T-helper 2 cell treated with Interferon-gamma antibody and Interleukin-4, amounts not matched to agents 5 μg/mL and 100 μg/mL, for 36 hours (primary cell): ENCODE measurements around the gene FDX1.

ENCODE experiments used
- DNase-seq: peaks from one replicate; pipeline ENCODE4 v3.0.0; 2021; ENCODE audit warnings: low spot score
- H3K27ac Mint-ChIP-seq: one replicate; pipeline ENCODE4 v1.8.0; 2021; ENCODE audit warnings: mild to moderate bottlenecking, mixed read lengths
- H3K27me3 Mint-ChIP-seq: one replicate; pipeline ENCODE4 v1.8.0; 2021; ENCODE audit warnings: low read depth, mixed read lengths
- H3K36me3 Mint-ChIP-seq: one replicate; pipeline ENCODE4 v1.8.0; 2021; ENCODE audit warnings: low read depth, mixed read lengths
- H3K4me1 Mint-ChIP-seq: one replicate; pipeline ENCODE4 v1.8.0; 2021; ENCODE audit warnings: low read depth, mixed read lengths
- H3K4me3 Mint-ChIP-seq: one replicate; pipeline ENCODE4 v1.8.0; 2022; ENCODE audit warnings: mild to moderate bottlenecking, moderate library complexity, mixed read lengths
- H3K9me3 Mint-ChIP-seq: one replicate; pipeline ENCODE4 v1.8.0; 2021; ENCODE audit warnings: mixed read lengths

Gene FDX1

DNA sequence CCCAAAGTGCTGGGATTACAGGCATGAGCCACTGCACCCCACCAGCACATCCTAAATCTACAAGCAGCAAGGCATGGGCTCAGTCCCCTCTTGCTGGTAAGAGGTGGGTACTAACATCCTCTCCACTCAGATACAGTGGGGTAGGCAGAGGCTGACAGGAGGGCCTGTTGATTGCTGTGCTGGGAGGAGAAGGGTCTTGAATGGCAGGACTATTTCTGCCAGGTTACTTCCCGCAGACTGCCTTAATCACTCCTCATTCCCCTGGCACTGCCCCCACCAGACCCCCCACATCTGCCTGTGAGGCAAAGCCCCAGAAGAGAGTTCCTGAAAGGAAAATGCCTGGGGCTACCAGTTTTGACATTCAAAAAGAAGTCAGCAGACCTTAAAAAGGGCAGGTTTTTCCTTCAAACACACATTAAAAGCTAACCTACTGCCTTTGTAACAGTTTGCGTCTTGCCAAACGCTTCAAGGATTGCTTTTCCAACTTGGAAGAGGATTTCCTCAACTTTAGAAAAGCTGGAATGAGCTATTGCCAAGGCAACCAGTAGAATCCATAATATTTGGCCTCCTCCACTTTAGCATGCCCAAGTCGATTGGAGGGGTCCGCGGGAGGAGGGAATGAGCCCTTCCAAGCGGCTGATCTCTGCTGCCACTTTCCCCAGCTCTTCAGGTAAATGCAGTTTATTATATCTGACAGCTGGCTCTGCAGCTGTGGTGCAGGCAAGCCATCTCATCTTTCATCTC lies 62.0 kb downstream of the FDX1 start:
- Mint-ChIP-seq H3K36me3 (no peaks in the 10 kb centered on the region), H3K4me1 (no peaks in the 10 kb centered on the region), H3K27ac (no peak overlapping the region), H3K4me3 (no peak overlapping the region), H3K9me3 (no peaks in the 10 kb centered on the region), H3K27me3 (peaks cover 2% of the 10 kb centered on the region)
- no peak for DNase-seq

- Mint-ChIP-seq H3K36me3 (no peaks in the 10 kb centered on the region), H3K4me3 (no peak overlapping the region), H3K27ac (no peak overlapping the region), H3K4me1 (no peaks in the 10 kb centered on the region), H3K9me3 (no peaks in the 10 kb centered on the region), H3K27me3 (peaks cover 6% of the 10 kb centered on the region)
- no peak for DNase-seq
Measured at GRCh38 chr11:110492321-110492685, 62.6 kb downstream of the FDX1 start.

- Mint-ChIP-seq H3K4me1 (no peaks in the 10 kb centered on the region), H3K9me3 (no peaks in the 10 kb centered on the region), H3K4me3 (no peak overlapping the region), H3K27ac (no peak overlapping the region), H3K27me3 (peaks cover 8% of the 10 kb centered on the region), H3K36me3 (no peaks in the 10 kb centered on the region)
- DNase-seq: no peak
Measured at GRCh38 chr11:110493346-110493745, 63.6 kb downstream of the FDX1 start.

GRCh38 chr11:110497231-110497978 lies 67.7 kb downstream of the FDX1 start:
- H3K4me1 Mint-ChIP-seq: no peaks in the 10 kb centered on the region
- DNase-seq: no peak
- H3K27ac Mint-ChIP-seq: no peak overlapping the region
- H3K9me3 Mint-ChIP-seq: no peaks in the 10 kb centered on the region
- H3K27me3 Mint-ChIP-seq: peaks cover 30% of the 10 kb centered on the region
- H3K36me3 Mint-ChIP-seq: no peaks in the 10 kb centered on the region
- H3K4me3 Mint-ChIP-seq: no peak overlapping the region

- Mint-ChIP-seq H3K4me3 (no peak overlapping the region), H3K36me3 (no peaks in the 10 kb centered on the region), H3K9me3 (no peaks in the 10 kb centered on the region), H3K27me3 (peaks cover 38% of the 10 kb centered on the region), H3K4me1 (no peaks in the 10 kb centered on the region), H3K27ac (no peak overlapping the region)
- DNase-seq: no peak
Measured at GRCh38 chr11:110501428-110501827, 71.7 kb downstream of the FDX1 start.

GRCh38 chr11:110505528-110506284 lies 76.0 kb downstream of the FDX1 start:
- H3K4me3 Mint-ChIP-seq: no peak overlapping the region
- no peak overlapping the region for H3K27ac Mint-ChIP-seq
- peaks cover 18% of the 10 kb centered on the region for H3K27me3 Mint-ChIP-seq
- DNase-seq: no peak
- H3K36me3 Mint-ChIP-seq: no peaks in the 10 kb centered on the region
- no peaks in the 10 kb centered on the region for H3K9me3 Mint-ChIP-seq
- no peaks in the 10 kb centered on the region for H3K4me1 Mint-ChIP-seq

GRCh38 chr11:110507328-110507727 lies 77.6 kb downstream of the FDX1 start:
- no peak overlapping the region for H3K27ac Mint-ChIP-seq
- H3K36me3 Mint-ChIP-seq: no peaks in the 10 kb centered on the region
- no peaks in the 10 kb centered on the region for H3K9me3 Mint-ChIP-seq
- H3K27me3 Mint-ChIP-seq: peaks cover 11% of the 10 kb centered on the region
- DNase-seq: no peak
- H3K4me3 Mint-ChIP-seq: no peak overlapping the region
- H3K4me1 Mint-ChIP-seq: no peaks in the 10 kb centered on the region

GRCh38 chr11:110508786-110509185 lies 79.0 kb downstream of the FDX1 start:
- Mint-ChIP-seq H3K9me3 (no peaks in the 10 kb centered on the region), H3K27me3 (peaks cover 6% of the 10 kb centered on the region), H3K36me3 (no peaks in the 10 kb centered on the region), H3K4me1 (no peaks in the 10 kb centered on the region), H3K4me3 (no peak overlapping the region), H3K27ac (no peak overlapping the region)
- DNase-seq: no peak

- Mint-ChIP-seq H3K4me3 (no peak overlapping the region), H3K27ac (no peak overlapping the region), H3K9me3 (no peaks in the 10 kb centered on the region), H3K4me1 (no peaks in the 10 kb centered on the region), H3K27me3 (peaks cover 6% of the 10 kb centered on the region), H3K36me3 (no peaks in the 10 kb centered on the region)
- no peak for DNase-seq
Measured at GRCh38 chr11:110509472-110509871, 79.7 kb downstream of the FDX1 start.

- H3K4me3 Mint-ChIP-seq: no peak overlapping the region
- no peaks in the 10 kb centered on the region for H3K9me3 Mint-ChIP-seq
- H3K36me3 Mint-ChIP-seq: no peaks in the 10 kb centered on the region
- no peak for DNase-seq
- no peaks in the 10 kb centered on the region for H3K4me1 Mint-ChIP-seq
- H3K27ac Mint-ChIP-seq: no peak overlapping the region
- H3K27me3 Mint-ChIP-seq: peaks cover 4% of the 10 kb centered on the region
Measured at GRCh38 chr11:110512026-110512425, 82.3 kb downstream of the FDX1 start.

DNA sequence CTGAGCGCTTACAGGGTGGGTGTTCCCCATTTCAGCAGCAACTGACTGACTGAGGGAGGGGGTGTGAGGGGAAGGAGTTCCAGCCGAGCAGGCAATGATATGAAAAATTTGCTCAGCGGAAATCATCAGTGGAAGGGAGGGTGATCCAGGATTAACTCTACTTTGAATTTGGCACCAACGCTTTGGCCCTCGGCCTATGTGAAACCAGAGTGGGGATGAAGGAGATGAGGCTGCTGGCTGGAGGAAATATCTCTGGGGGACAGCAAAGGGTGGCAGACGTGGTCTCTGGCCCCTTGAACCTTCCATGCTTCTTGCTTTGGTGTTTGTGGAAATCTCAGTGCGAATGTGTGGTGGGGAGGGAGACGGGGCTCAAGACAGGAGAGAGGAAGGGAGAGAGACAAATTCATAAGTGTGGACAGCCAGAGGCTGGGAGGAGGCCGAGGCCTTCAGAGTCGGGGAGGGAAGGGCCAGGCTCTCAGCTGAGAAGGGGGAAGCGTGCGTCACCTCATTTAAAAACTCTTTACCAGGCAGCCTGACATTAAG lies 83.6 kb downstream of the FDX1 start:
- Mint-ChIP-seq H3K4me1 (no peaks in the 10 kb centered on the region), H3K36me3 (no peaks in the 10 kb centered on the region)

DNA sequence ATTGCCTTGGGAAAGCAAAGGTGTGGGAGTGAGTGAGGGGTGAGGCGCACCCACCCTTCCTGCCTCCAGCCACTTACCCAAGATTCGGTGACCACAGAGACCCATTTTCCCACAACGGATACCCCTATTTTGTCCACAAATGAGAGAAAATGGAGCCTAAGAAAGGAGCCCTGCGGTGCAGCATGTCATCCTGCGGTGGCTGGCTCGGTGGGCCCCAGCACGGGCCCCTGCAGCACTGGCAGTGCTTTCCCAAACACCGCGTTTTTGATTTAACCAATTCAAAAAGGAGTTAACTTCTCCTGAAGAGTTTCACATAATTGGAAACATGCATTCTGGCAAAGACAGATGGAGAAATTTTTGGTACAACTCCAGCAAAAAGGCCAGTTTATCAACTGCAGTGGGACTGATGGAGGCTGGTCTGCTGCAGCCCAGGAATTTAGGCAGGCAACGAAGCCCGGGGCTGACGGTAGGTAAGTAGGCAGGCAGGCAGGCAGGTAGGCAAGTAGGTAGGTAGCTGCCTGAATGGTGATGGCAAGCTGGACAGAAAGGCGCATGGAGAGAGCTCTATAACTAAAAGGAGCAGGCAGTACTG lies 84.2 kb downstream of the FDX1 start:
- H3K9me3 Mint-ChIP-seq: peaks cover 6% of the 10 kb centered on the region
- no peak overlapping the region for H3K27ac Mint-ChIP-seq
- H3K4me3 Mint-ChIP-seq: no peak overlapping the region
- no peaks in the 10 kb centered on the region for H3K4me1 Mint-ChIP-seq
- H3K36me3 Mint-ChIP-seq: no peaks in the 10 kb centered on the region
- DNase-seq: no peak
- H3K27me3 Mint-ChIP-seq: peaks cover 4% of the 10 kb centered on the region

More for the DNA sequence above, 83.6 kb downstream of the FDX1 start:
- Mint-ChIP-seq H3K27me3 (peaks cover 4% of the 10 kb centered on the region), H3K9me3 (peaks cover under 1% of the 10 kb centered on the region), H3K4me3 (no peak overlapping the region), H3K27ac (no peak overlapping the region)
- no peak for DNase-seq
